HL-60 (cell line): ENCODE data around the gene ACAD11.

Source experiments
- DNase-seq, 2 experiments: peaks; one replicate each; pipeline ENCODE4 v3.0.0-alpha.2; 2010 to 2020; ENCODE audit warnings: low read depth in 1 of 2, low spot score in 1 of 2
- H3K27ac ChIP-seq: fragments of 250-450 bp; sonication (Bioruptor Pico); replicated peaks from 2 replicates; pipeline ENCODE4 v1.5.1; 2020; ENCODE audit warnings: mild to moderate bottlenecking, moderate library complexity
- H3K27me3 ChIP-seq: fragments of 250-450 bp; sonication (Bioruptor Pico); 2 replicates; pipeline ENCODE4 v1.5.1; 2021; ENCODE audit warnings: mild to moderate bottlenecking, moderate library complexity; ENCODE audit not compliant: insufficient read depth, poor library complexity, severe bottlenecking
- H3K4me3 ChIP-seq: replicated peaks from 2 replicates; pipeline ENCODE4 v1.5.1; 2011; ENCODE audit warnings: mild to moderate bottlenecking, control low read depth, low read length; ENCODE audit not compliant: insufficient read depth
- GABPA ChIP-seq: IDR thresholded peaks from 2 replicates; pipeline ENCODE4 v1.6.1; 2012; ENCODE audit warnings: low read depth
- POLR2AphosphoS5 ChIP-seq: IDR thresholded peaks from 2 replicates; pipeline ENCODE4 v1.6.1; 2012; ENCODE audit warnings: low read depth
- SPI1 ChIP-seq: IDR thresholded peaks from 2 replicates; pipeline ENCODE4 v1.6.1; 2012; ENCODE audit warnings: low read depth, mild to moderate bottlenecking, borderline replicate concordance
- TF ChIP-seq, protein P1 (sequence below): IDR thresholded peaks from one replicate; pipeline ENCODE4 v1.5.1; 2011; ENCODE audit warnings: low read length, control low read depth, inconsistent platforms; ENCODE audit not compliant: insufficient read depth
- TF ChIP-seq, protein P2 (sequence below): IDR thresholded peaks from 2 replicates; pipeline ENCODE4 v1.6.1; 2012; ENCODE audit warnings: low read depth; ENCODE audit not compliant: insufficient replicate concordance

The ACAD11 gene

DNA sequence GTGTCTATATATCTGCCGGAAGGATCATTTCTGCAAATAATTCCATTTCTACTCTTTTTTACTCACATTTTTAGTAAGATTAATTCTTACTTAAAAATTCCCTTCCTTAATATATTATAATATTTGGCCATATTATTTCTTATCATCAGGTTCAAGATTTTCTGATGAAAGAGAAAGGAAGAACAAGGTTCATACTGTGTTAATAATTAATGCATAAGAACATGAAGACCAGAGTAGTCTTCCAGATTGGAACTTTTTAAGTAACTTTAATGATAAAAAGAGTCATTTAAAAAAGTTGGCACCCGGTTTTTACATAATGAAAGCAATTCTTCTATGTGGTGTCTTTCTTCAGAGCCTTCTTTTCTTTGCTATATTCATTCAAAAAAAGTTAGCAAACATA, 61.9 kb downstream of the ACAD11 start:
- DNase-seq = no peak
- no peak for TF ChIP-seq POLR2AphosphoS5
- TF ChIP-seq GABPA = no peak
- TF ChIP-seq, protein P1, sequence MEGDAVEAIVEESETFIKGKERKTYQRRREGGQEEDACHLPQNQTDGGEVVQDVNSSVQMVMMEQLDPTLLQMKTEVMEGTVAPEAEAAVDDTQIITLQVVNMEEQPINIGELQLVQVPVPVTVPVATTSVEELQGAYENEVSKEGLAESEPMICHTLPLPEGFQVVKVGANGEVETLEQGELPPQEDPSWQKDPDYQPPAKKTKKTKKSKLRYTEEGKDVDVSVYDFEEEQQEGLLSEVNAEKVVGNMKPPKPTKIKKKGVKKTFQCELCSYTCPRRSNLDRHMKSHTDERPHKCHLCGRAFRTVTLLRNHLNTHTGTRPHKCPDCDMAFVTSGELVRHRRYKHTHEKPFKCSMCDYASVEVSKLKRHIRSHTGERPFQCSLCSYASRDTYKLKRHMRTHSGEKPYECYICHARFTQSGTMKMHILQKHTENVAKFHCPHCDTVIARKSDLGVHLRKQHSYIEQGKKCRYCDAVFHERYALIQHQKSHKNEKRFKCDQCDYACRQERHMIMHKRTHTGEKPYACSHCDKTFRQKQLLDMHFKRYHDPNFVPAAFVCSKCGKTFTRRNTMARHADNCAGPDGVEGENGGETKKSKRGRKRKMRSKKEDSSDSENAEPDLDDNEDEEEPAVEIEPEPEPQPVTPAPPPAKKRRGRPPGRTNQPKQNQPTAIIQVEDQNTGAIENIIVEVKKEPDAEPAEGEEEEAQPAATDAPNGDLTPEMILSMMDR = no peak
- TF ChIP-seq SPI1 = no peak
- TF ChIP-seq, protein P2, sequence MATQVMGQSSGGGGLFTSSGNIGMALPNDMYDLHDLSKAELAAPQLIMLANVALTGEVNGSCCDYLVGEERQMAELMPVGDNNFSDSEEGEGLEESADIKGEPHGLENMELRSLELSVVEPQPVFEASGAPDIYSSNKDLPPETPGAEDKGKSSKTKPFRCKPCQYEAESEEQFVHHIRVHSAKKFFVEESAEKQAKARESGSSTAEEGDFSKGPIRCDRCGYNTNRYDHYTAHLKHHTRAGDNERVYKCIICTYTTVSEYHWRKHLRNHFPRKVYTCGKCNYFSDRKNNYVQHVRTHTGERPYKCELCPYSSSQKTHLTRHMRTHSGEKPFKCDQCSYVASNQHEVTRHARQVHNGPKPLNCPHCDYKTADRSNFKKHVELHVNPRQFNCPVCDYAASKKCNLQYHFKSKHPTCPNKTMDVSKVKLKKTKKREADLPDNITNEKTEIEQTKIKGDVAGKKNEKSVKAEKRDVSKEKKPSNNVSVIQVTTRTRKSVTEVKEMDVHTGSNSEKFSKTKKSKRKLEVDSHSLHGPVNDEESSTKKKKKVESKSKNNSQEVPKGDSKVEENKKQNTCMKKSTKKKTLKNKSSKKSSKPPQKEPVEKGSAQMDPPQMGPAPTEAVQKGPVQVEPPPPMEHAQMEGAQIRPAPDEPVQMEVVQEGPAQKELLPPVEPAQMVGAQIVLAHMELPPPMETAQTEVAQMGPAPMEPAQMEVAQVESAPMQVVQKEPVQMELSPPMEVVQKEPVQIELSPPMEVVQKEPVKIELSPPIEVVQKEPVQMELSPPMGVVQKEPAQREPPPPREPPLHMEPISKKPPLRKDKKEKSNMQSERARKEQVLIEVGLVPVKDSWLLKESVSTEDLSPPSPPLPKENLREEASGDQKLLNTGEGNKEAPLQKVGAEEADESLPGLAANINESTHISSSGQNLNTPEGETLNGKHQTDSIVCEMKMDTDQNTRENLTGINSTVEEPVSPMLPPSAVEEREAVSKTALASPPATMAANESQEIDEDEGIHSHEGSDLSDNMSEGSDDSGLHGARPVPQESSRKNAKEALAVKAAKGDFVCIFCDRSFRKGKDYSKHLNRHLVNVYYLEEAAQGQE = no peak
- Histone ChIP-seq H3K27ac (no peak overlapping the region), H3K4me3 (no peak overlapping the region), H3K27me3 (no peaks in the 10 kb centered on the region)

DNA sequence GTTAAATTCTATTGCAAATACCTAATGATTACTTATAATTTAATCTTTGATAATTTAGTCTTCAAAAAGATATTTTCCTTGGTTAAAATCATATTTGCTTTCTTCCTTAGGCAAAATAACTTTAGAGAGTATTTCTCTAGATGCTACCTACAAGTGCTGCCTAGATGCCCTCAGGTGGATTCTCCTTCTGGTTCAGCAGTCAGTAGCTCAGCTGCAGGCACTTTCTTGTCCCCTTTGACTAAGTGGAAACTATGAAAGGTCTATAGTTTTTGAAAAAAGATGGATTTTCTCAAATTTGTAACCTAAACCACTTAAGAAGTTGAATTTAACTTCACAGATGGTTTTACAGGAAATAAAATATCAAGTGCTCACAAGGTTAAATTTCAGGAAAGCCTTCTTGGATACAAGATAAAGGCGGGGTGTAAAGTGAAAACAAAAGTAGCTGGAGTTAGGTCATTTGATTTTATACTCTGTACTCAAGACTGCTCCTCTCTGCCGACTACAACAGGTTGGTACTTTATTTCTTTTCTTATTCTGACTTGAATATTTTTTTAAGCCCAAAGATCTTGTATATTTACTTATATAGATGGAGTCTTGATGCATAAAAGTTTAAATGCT, 62.7 kb downstream of the ACAD11 start, which contains the start of gene ACKR4:
TSS of gene ACKR4 (plus strand) at position 455 of the 618 bp plus-strand sequence. CDS start 3,128 bp downstream, outside the sequence.
- no peak for DNase-seq
- H3K4me3 ChIP-seq = no peak within 1 kb of the TSS
- TF ChIP-seq SPI1 (no peak), POLR2AphosphoS5 (no peak), GABPA (no peak)
- TF ChIP-seq, protein P2 = no peak
- TF ChIP-seq, protein P1 = no peak

DNA sequence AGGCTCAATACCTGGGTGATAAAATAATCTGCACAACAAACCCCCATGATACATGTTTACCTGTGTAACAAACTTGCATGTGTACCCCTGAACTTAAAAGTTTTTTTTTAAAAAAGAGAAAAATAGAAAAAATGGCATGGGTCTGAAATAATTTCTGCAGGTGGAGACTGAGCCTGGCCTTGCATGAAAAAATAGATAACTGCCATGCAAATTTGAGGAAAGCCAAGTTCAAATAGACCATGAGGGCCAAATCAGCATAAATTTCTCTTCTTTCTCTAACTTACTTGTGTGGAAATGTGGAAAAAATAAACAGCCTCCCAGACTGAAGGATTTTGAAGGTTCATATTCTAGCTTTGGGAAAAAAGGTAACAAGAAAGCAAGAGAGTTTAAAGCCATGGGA, 63.3 kb downstream of the ACAD11 start:
- no peak for DNase-seq
- Histone ChIP-seq H3K27me3 (no peaks in the 10 kb centered on the region), H3K27ac (no peak overlapping the region), H3K4me3 (no peak overlapping the region)
- TF ChIP-seq SPI1 (no peak), POLR2AphosphoS5 (no peak), GABPA (no peak)
- TF ChIP-seq, protein P2 = no peak
- TF ChIP-seq, protein P1 = no peak

More for the DNA sequence above, 62.7 kb downstream of the ACAD11 start, which contains the start of gene ACKR4:
- H3K27ac ChIP-seq = no peak within 1 kb of the TSS
- H3K27me3 ChIP-seq = no peaks in the 10 kb centered on the region
